GM10248 (cell line): ENCODE measurements around the gene MPZL3.

Source experiments
- CTCF ChIA-PET: fragments of 300-600 bp; sonication (Branson Sonifier 250); formaldehyde crosslinking; extraction: SDS; loops from one replicate; lab custom pipeline; 2021; ENCODE audit warnings: antibody characterized with exemption; lab: Yijun Ruan, JAX
- POLR2A ChIA-PET: fragments of 350-650 bp; sonication (Branson Sonifier 250); formaldehyde crosslinking; extraction: SDS; loops from one replicate; lab custom pipeline; 2020; ENCODE audit warnings: antibody characterized with exemption; lab: Yijun Ruan, JAX
- DNase-seq: peaks from one replicate; pipeline ENCODE4 v3.0.0; 2012; ENCODE audit errors: extremely low spot score
- TF ChIP-seq, protein P1 (sequence below): IDR thresholded peaks from 2 replicates; pipeline ENCODE4 v1.5.1; 2012; ENCODE audit warnings: mild to moderate bottlenecking, low read depth; ENCODE audit errors: extremely low read depth, missing control alignments, control extremely low read depth

Gene MPZL3

DNA sequence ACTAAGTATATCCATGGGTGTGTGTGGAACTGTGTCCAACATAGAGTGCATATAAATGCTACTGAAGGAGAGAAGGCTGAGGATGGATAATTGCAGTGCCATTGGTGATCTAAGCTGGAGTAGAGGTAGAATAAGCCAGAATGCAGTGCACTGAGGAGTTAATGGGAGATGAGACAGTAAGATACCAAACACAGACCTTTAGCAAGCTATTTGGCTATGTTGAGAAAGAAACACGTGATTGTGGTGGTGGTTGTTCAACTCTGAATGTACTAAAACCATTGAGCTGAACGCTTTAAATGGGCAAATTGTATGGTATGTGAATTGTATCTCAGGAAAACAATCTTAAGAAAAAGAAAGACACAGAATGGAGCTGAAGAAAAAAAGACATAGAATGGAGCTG is 50.2 kb downstream of the MPZL3 start:
- ChIA-PET CTCF (interaction anchor here (0.7 to 2.1 kb wide), 7 partner anchors 9 to 152 kb away, joined by 3 to 10 read pairs (median 5); no protein-coding TSS in a partner anchor), POLR2A (no interaction called here)
- TF ChIP-seq, protein P1, sequence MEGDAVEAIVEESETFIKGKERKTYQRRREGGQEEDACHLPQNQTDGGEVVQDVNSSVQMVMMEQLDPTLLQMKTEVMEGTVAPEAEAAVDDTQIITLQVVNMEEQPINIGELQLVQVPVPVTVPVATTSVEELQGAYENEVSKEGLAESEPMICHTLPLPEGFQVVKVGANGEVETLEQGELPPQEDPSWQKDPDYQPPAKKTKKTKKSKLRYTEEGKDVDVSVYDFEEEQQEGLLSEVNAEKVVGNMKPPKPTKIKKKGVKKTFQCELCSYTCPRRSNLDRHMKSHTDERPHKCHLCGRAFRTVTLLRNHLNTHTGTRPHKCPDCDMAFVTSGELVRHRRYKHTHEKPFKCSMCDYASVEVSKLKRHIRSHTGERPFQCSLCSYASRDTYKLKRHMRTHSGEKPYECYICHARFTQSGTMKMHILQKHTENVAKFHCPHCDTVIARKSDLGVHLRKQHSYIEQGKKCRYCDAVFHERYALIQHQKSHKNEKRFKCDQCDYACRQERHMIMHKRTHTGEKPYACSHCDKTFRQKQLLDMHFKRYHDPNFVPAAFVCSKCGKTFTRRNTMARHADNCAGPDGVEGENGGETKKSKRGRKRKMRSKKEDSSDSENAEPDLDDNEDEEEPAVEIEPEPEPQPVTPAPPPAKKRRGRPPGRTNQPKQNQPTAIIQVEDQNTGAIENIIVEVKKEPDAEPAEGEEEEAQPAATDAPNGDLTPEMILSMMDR = no peak
- no peak for DNase-seq

DNA sequence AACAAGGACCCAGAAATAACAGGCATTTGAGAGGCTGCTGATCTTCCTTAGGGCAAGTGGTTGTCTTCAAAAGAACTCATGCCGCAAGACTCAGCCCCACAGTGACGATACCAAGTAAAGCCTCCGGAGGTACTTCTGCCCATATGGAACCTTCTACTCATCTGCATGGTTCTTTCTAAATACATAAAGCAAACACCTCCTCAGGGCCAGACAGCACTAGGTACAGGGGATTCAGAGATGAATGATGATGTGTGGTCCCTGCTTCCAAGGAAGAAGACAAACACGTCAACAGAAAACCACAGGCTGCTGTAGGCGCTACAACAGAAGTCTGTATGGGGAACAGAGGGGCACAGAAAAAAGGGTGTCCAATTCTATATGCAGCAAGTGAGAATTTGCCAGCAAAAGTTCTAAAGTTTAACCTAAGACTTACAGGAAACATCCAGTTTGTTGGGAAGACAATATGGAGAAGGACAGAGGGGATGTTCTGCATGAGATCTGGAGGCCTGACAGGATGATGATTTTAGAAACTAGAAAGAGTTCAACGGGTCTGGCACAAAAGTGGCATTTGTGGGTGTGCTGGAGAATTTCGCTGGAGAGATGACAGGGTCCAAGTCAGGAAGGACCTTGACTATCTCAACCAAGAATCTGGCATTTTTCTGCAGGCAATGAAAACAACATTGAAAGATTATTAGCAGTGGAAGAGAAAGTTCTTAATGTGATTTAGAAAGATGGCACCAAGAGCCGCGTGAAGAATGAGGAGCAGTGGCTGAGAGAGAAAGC is 51.1 kb downstream of the MPZL3 start:
- CTCF ChIA-PET = interaction anchor here (1.5 to 3.2 kb wide), 3 partner anchors 9 to 13 kb away, joined by 4 to 90 read pairs (median 10); no protein-coding TSS in a partner anchor
- POLR2A ChIA-PET = no interaction called here
- no peak for DNase-seq
- TF ChIP-seq, protein P1 = no peak

DNA sequence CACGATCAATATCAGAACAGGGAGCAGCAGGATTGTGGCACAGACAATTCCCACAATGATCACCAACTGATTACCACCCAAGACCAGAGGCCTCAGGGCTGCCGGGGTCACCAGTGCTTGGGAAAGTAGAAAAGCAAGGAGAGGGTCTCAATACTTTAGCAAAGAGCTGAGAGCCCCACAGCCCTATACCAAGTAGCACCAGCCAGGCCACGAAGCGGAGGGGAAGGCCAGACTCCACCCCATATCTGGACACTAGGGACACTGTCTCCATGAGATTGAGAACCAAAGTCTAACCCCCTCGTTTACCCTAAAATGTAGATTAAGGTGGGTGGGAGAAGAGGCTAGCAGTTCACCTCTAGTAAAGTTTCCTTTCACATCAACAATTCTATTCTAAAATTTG is 51.7 kb downstream of the MPZL3 start:
- DNase-seq = no peak
- CTCF ChIA-PET = interaction anchor here (3.2 kb wide), 2 partner anchors 11 to 28 kb away, joined by 21 to 90 read pairs; no protein-coding TSS in a partner anchor
- POLR2A ChIA-PET = no interaction called here
- TF ChIP-seq, protein P1 = no peak

DNA sequence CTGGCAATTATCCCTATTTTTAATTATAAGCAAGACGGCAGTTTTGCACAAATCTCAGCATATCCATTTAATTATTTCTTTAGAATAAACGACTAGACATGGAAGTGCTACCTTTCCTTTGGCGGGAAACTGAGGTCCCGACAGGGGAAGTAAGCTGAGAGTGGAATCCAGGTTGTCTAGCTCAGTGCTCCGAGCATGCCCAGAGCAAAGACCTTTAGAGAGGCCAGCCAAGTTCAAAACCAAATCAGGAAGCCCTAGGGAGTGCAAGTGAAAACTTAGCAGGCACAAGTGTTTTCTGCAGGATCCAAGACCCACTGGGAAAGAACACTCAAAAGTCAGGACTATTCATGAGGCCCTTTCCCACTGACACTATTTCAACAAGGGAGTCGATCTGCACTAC is 53.0 kb downstream of the MPZL3 start:
- no peak for DNase-seq
- ChIA-PET POLR2A (interaction anchor here (0.7 kb wide), 1 partner anchor 18 kb away, joined by 7 read pairs; no protein-coding TSS in a partner anchor), CTCF (interaction anchor here (0.6 to 3.2 kb wide), 51 partner anchors 11 to 331 kb away, joined by 3 to 90 read pairs (median 5); partner anchors contain the start of genes MPZL2, MPZL3 and UBE4A)
- TF ChIP-seq, protein P1 = no peak

DNA sequence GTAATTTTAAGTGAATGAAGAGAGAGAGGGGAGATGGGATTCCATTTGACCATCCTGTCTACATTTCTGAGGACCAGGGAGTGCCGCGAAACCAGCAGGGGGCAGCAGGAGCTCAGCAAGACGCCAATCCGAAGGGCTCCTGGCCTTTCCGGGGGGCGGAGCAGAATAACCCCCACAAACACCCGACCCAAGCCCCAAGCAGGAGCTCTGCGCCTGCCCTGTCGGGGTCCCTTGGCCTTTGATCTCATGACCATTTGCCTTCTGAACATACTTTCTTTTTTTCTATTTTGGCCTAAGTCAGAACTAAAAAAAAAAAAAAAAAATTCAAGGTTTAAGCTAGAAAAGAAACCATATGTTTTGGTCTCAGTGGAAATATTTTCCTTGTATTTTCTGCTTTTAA is 53.8 kb downstream of the MPZL3 start:
- DNase-seq = peak; percentile 80
- TF ChIP-seq, protein P1 = peak; percentile 89
- CTCF ChIA-PET = interaction anchor here (0.6 to 3.2 kb wide), 61 partner anchors 8 to 391 kb away, joined by 3 to 90 read pairs (median 5); partner anchors contain the start of genes MPZL2, MPZL3 and UBE4A
- POLR2A ChIA-PET = interaction anchor here (0.7 kb wide), 1 partner anchor 18 kb away, joined by 7 read pairs; no protein-coding TSS in a partner anchor

DNA sequence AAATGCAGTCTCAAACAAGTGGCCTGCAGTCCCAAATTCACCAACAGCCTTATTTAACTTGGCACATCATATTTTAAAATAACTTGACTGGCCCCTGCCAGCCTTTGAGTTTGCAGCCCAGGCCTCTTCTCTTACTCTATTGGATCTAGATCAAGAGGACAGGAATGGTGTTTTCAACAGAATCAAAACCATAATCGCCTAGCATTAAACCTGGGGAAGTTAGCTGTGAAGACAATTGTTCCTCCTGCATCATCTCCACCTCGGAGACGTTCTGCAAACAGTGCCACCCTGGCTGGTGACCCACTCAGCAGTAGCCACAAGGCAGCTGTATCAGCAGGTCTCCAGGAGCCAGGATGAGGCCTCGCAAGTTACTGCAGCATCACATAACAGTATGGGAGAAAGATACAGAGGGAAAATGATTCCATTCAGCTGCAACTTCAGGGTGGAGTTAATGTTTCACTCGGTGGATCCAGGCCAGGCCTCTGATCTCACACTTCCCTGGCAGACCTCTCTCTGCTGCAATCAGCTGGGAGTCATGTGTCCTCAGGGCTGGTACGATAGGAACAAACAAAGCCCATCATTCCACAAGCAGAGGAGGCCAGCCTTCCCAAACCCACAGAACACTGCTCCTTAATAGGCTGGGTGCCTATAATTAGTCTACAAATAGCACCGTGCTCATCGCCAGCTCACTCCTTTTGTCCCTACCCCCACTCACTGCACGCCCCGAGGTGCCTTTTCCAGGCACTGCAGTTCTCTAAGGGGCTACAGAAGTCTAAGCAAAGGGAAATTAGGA is 57.1 kb downstream of the MPZL3 start:
- CTCF ChIA-PET = interaction anchor here (0.7 to 1.9 kb wide), 6 partner anchors 10 to 96 kb away, joined by 3 to 7 read pairs (median 4); no protein-coding TSS in a partner anchor
- TF ChIP-seq, protein P1 = no peak
- POLR2A ChIA-PET = no interaction called here
- DNase-seq = no peak
